ENCODE data around the gene SSC5D.
"Not testable (repeated sequence)": the region's sequence is repeated elsewhere in the genome, so short reads cannot be mapped to it uniquely, and the experiment has no call there.

SSC5D gene

DNA sequence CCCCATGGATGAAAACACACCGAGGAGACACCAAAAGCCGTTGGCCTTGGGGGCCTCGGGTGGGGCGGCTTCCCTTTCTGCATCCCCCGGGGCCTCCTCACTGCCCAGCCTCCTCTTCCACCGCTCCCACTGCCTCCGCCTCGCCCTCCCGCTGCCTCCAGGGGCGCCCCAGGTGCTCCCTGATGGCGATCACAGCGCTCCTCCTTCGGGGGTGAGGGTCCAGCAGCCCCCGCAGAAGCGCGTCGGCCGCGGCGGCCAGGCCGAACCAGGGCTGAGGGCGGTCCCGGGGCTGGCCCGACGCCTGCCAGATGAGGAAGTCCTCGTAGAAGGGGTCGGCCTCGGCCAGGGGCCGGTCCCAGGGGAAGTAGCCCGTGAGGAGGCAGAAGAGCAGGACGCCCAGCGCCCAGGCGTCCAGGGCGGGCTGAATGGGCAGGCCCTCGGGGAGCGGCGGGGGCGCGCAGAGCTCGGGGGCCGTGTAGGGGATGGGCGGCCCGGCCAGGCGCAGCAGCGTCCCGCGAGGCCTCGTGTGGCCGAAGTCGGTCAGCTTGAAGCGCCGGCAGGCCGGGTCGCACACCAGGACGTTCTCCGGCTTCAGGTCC, 41.5 kb downstream of the SSC5D start:
- Histone ChIP-seq H3K4me3 (no peak overlapping the region), H3K27ac (no peak overlapping the region)
- TF ChIP-seq, protein P1, sequence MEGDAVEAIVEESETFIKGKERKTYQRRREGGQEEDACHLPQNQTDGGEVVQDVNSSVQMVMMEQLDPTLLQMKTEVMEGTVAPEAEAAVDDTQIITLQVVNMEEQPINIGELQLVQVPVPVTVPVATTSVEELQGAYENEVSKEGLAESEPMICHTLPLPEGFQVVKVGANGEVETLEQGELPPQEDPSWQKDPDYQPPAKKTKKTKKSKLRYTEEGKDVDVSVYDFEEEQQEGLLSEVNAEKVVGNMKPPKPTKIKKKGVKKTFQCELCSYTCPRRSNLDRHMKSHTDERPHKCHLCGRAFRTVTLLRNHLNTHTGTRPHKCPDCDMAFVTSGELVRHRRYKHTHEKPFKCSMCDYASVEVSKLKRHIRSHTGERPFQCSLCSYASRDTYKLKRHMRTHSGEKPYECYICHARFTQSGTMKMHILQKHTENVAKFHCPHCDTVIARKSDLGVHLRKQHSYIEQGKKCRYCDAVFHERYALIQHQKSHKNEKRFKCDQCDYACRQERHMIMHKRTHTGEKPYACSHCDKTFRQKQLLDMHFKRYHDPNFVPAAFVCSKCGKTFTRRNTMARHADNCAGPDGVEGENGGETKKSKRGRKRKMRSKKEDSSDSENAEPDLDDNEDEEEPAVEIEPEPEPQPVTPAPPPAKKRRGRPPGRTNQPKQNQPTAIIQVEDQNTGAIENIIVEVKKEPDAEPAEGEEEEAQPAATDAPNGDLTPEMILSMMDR (IDR thresholded peaks at IDR 0.05), result no peak
- no peak for DNase-seq (ENCODE audit: low spot score)

DNA sequence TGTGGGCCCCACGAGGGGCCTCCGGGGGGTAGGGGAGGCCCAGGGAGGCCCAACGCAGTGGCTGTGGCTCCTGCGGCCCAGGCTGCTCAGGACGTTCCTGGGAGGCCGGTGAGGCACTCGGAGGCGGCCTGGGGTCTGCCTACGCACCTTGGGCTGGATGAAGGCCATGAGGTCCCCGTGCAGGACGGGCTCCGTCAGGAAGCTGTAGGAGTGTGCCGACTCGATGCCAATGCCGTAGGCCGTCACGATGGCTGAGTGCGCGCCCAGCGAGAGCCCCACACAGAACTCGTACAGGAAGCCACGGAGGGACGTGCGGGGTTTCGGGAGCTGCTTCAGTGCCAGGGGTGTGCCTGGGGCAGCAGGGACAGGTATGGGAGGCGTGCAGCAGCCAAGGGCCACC, 42.8 kb downstream of the SSC5D start:
- H3K27ac ChIP-seq, result no peak overlapping the region
- TF ChIP-seq, protein P1 (IDR thresholded peaks at IDR 0.05), result no peak
- DNase-seq (ENCODE audit: low spot score), result no peak

GRCh38 chr19:55534280-55534679, 46.0 kb downstream of the SSC5D start:
- not testable (repeated sequence) for H3K27ac ChIP-seq; H3K4me3 ChIP-seq; DNase-seq (ENCODE audit: low spot score)

More for the DNA sequence above, 42.8 kb downstream of the SSC5D start:
- no peak overlapping the region for H3K4me3 ChIP-seq

- H3K4me3 ChIP-seq, result no peak overlapping the region
- no peak overlapping the region for H3K27ac ChIP-seq
- no peak for DNase-seq (ENCODE audit: low spot score)
- TF ChIP-seq, protein P1 (IDR thresholded peaks at IDR 0.05), result no peak
Observed at GRCh38 chr19:55535173-55535964, 47.1 kb downstream of the SSC5D start.

- Histone ChIP-seq H3K4me3 (no peak overlapping the region), H3K27ac (no peak overlapping the region)
- DNase-seq (ENCODE audit: low spot score), result no peak
- TF ChIP-seq, protein P1 (IDR thresholded peaks at IDR 0.05), result no peak
Observed at GRCh38 chr19:55535965-55536350, 47.7 kb downstream of the SSC5D start.

- DNase-seq (ENCODE audit: low spot score), result no peak
- Histone ChIP-seq H3K27ac (no peak overlapping the region), H3K4me3 (no peak overlapping the region)
- TF ChIP-seq, protein P1 (IDR thresholded peaks at IDR 0.05), result no peak
Observed at GRCh38 chr19:55536366-55536765, 48.1 kb downstream of the SSC5D start.

GRCh38 chr19:55536951-55537740, 48.9 kb downstream of the SSC5D start, which contains the start of gene SBK2:
Gene SBK2, minus strand, starts transcription at chr19:55537133. Its CDS starts 839 bp downstream, at chr19:55536294.
- TF ChIP-seq, protein P1 (IDR thresholded peaks at IDR 0.05), result no peak
- DNase-seq (ENCODE audit: low spot score), result no peak
- Histone ChIP-seq H3K27ac (no peak within 1 kb of the TSS), H3K4me3 (no peak within 1 kb of the TSS)

Measured in coronary artery (tissue), 2 donors.